Fibroblast of skin of right biceps (primary cell): ENCODE measurements around the gene CBX4.

Source experiments
- DNase-seq: peaks from one replicate; pipeline ENCODE4 v3.0.0-alpha.2; 2013

The CBX4 gene

GRCh38 chr17:79785900-79786810 is 53.1 kb downstream of the CBX4 start:
- no peak for DNase-seq

- DNase-seq, result no peak
Measured at GRCh38 chr17:79785017-79785899, 54.0 kb downstream of the CBX4 start.

- DNase-seq, result no peak
Measured at GRCh38 chr17:79784353-79785016, 54.8 kb downstream of the CBX4 start.

GRCh38 chr17:79783891-79784290 is 55.3 kb downstream of the CBX4 start:
- DNase-seq, result no peak
